Sigmoid colon (tissue), 7 donors: Measurements from ENCODE around the gene UBXN10. TPM values are rescaled to one million over a fixed set of nuclear protein-coding genes. Genes with fewer than 3 reads are reported as not detected.

Experiments
- DNase-seq: peaks from one replicate; pipeline ENCODE4 v3.0.0-alpha.2; 2019
- H3K27ac ChIP-seq, 4 donors: fragments of 200-600 bp; sonication (generic); one replicate each; pipeline ENCODE4 v1.5.1; 2016 to 2019; ENCODE audit warnings: mild to moderate bottlenecking in 1 of 4
- H3K27me3 ChIP-seq, 3 donors: fragments of 200-600 bp; sonication (generic); one replicate each; pipeline ENCODE4 v1.5.1; 2019; ENCODE audit warnings: mild to moderate bottlenecking in 1 of 3
- H3K36me3 ChIP-seq, 4 donors: fragments of 200-600 bp; sonication (generic); one replicate each; pipeline ENCODE4 v1.5.1; 2016 to 2019
- H3K4me1 ChIP-seq, 4 donors: fragments of 200-600 bp; sonication (generic); one replicate each; pipeline ENCODE4 v1.5.1; 2017 to 2019
- H3K4me3 ChIP-seq, 4 donors: fragments of 200-600 bp; sonication (generic); one replicate each; pipeline ENCODE4 v1.5.1; 2017 to 2019; ENCODE audit warnings: mild to moderate bottlenecking in 2 of 4, moderate library complexity in 1 of 4
- H3K9me3 ChIP-seq, 4 donors: fragments of 200-600 bp in 3 of 4; sonication (generic) in 3 of 4; one replicate each; pipeline versions ENCODE4 v1.5.1 to v1.6.1; 2013 to 2019
- CTCF ChIP-seq, 4 experiments: fragments of 450-650 bp in 3 of 4; fragments of 200-600 bp in 1 of 4; IDR thresholded peaks; one replicate each; pipeline ENCODE4 v1.5.1; 2016 to 2019; ENCODE audit warnings: antibody characterized with exemption in 4 of 4, mild to moderate bottlenecking in 3 of 4, moderate library complexity in 2 of 4
- EP300 ChIP-seq, 4 donors: sonication (generic); formaldehyde crosslinking; IDR thresholded peaks; one replicate each; pipeline ENCODE4 v1.6.1; 2017; ENCODE audit warnings: antibody characterized with exemption in 4 of 4
- POLR2A ChIP-seq, 2 donors: fragments of 450-650 bp; IDR thresholded peaks; one replicate each; pipeline ENCODE4 v1.6.1; 2016; ENCODE audit warnings: antibody characterized with exemption in 2 of 2, mild to moderate bottlenecking in 2 of 2, moderate library complexity in 2 of 2
- POLR2AphosphoS5 ChIP-seq, 4 donors: sonication (generic); formaldehyde crosslinking; IDR thresholded peaks; one replicate each; pipeline ENCODE4 v1.6.1; 2017; ENCODE audit warnings: antibody characterized with exemption in 4 of 4
- WGBS, 2 donors: extraction: QIAGEN DNeasy Blood & Tissue Kit; methylation state at CpG; one replicate each; pipeline ENCODE4 v1.1.7; 2013; 5-methylcytosine and 5-hydroxymethylcytosine counted together
- intact Hi-C: fragments of 100-400 bp; cut with DNase I; formaldehyde crosslinking; loops from one replicate; pipeline ENCODE4 v1.15.1; 2023
- polyA plus RNA-seq, 3 donors: library from polyadenylated mRNA; stranded (reverse); fragments of 200-250 nt; gene quantifications; one replicate each; pipeline ENCODE4 v1.2.3, GENCODE V29; 2013
- total RNA-seq, 4 donors: library from RNA; depleted of rRNA; stranded (reverse); fragments of >200 nt; gene quantifications; one replicate each; pipeline ENCODE4 v1.1.0, GENCODE V29; 2016
- donor health status: healthy with polysubstance abuse.
- donor health status: Bipolar disorder and iron deficiency.
- donor health status: healthy.

The UBXN10 gene
- total and polyA plus RNA-seq, 7 donors: 2.9 to 25.0 (median 14.6) TPM

- Histone ChIP-seq H3K4me1 (no peaks in the 10 kb centered on the region), H3K9me3 (no peaks in the 10 kb centered on the region), H3K36me3 (no peaks in the 10 kb centered on the region), H3K4me3 (no peak overlapping the region), H3K27ac (no peak overlapping the region), H3K27me3 (peaks cover 0 to 28% (median 7%) of the 10 kb centered on the region in 3 donors)
- WGBS, 2 donors: 90 to 95% methylated on average over 37 of the region's 37 CpGs
- no peak for DNase-seq
- intact Hi-C loops: no loop called here
- TF ChIP-seq CTCF (IDR thresholded peaks at IDR 0.05) (no peak), POLR2AphosphoS5 (IDR thresholded peaks at IDR 0.05) (no peak), EP300 (IDR thresholded peaks at IDR 0.05) (no peak), POLR2A (IDR thresholded peaks at IDR 0.05) (no peak)
Measured at GRCh38 chr1:20242890-20243479, 57.1 kb downstream of the UBXN10 start.

Other genes starting within 250 kb of the UBXN10 start
- 100 to 1,000 TPM in 3 of 4 donors, 10 to 100 TPM in 1; 72.3 to 447 (median 140) TPM for gene PLA2G2A, start 206.5 kb upstream of the UBXN10 start, total RNA-seq
- 1,000 to 10,000 TPM in 1 of 3 donors, 100 to 1,000 TPM in 1, 10 to 100 TPM in 1; 80.7 to 1,282 (median 279) TPM for gene PLA2G2A, start 206.5 kb upstream of the UBXN10 start, polyA plus RNA-seq
- gene PLA2G5, start 115.9 kb upstream of the UBXN10 start, total RNA-seq: 10 to 100 TPM; 18.6 to 45.4 (median 30.5) TPM
- gene PLA2G5, start 115.9 kb upstream of the UBXN10 start, polyA plus RNA-seq: 1 to 10 TPM in 2 of 3 donors, under 1 TPM in 1; 0.69 to 5.4 (median 2.4) TPM
- gene PLA2G2D, start 66.6 kb upstream of the UBXN10 start, total RNA-seq: under 1 TPM in 1 of 4 donors, not detected in 3; 0.16 TPM
- 1 to 10 TPM in 1 of 3 donors, not detected in 2; 8.6 TPM for gene PLA2G2D, start 66.6 kb upstream of the UBXN10 start, polyA plus RNA-seq
- not detected for gene PLA2G2F, start 46.8 kb upstream of the UBXN10 start, total RNA-seq
- under 1 TPM in 2 of 3 donors, not detected in 1; 0.60 to 0.80 TPM for gene PLA2G2F, start 46.8 kb upstream of the UBXN10 start, polyA plus RNA-seq
- 1 to 10 TPM in 3 of 4 donors, under 1 TPM in 1; 0.82 to 5.5 (median 1.5) TPM for gene PLA2G2C, start 422 bp downstream of the UBXN10 start, total RNA-seq
- gene PLA2G2C, start 422 bp downstream of the UBXN10 start, polyA plus RNA-seq: under 1 TPM in 1 of 3 donors, not detected in 2; 0.09 TPM
- gene VWA5B1, start 104.8 kb downstream of the UBXN10 start, total RNA-seq: under 1 TPM in 1 of 4 donors, not detected in 3; 0.16 TPM
- gene VWA5B1, start 104.8 kb downstream of the UBXN10 start, polyA plus RNA-seq: under 1 TPM in 1 of 3 donors, not detected in 2; 0.22 TPM